Stimulated activated CD4-positive, alpha-beta T cell treated with anti-CD3 and anti-CD28 coated beads, Interleukin-12 subunit alpha, Interleukin-12 subunit beta, amount 100 ng/mL, for 4 hours (primary cell): ENCODE data around the gene ORM1.

ENCODE experiments used
- DNase-seq: peaks from one replicate; pipeline ENCODE4 v3.0.0-alpha.2; 2020

ORM1 gene

DNA sequence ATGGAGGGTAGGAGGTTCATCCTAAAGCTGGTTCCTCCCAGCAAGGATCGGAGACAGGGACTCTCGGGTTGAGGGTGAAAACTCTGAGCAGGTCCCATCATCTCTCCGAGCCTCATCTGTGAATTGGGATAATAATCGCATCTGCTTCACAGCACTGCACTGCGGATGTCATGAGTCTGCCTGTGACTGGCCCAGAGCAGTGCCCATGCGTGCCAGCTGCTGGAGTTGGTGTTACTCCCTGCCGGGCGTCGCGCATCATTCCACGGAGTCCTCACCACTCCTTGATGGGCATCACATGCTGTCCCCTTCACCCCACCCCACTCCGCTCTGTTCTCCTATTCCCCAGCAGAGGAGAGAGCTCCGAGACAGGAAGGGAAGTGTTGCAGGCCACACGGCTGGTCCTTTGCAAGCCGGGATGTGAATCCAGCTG lies 35.1 kb upstream of the ORM1 start:
- no peak for DNase-seq

DNA sequence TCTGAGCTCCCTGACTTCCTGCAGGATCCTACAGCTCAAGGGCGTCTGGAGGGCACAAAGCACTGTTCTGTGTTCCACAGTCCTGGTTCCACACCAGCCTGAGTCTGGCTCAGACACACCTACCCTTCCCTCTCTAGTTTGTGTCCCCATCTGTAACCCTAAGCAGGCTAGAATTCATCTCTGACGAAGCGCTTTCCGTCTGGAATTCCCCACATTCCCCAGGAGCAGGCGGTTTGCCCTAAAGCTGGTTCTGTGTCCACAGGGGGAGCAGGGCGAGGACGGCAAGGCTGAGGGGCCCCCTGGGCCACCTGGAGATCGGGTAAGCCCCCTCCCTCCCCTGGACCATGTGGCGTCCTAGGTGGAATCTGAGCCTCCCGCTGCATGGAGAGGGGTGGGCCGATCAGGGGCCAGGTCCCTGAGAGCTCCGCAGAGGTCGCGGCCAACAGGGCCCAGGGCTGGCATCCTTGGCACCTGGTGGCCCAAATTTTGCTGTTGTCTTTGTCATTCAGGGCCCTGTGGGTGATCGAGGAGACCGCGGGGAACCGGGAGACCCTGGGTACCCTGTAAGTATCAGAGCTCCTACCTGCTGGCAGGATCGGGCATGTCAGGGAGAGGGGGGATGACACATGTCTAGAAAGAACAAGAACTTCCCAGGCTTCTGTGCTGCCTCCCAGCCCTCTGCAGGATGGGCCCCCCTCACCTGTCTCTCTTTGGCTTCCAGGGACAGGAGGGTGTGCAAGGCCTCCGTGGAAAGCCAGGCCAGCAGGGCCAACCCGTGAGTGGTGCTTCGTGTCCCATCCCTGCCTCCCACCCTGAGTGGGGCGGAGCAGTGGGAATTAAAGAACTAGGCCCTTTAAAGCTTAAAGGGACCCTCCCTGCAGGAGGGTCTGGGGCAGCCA lies 34.5 kb upstream of the ORM1 start:
- DNase-seq, result no peak

DNA sequence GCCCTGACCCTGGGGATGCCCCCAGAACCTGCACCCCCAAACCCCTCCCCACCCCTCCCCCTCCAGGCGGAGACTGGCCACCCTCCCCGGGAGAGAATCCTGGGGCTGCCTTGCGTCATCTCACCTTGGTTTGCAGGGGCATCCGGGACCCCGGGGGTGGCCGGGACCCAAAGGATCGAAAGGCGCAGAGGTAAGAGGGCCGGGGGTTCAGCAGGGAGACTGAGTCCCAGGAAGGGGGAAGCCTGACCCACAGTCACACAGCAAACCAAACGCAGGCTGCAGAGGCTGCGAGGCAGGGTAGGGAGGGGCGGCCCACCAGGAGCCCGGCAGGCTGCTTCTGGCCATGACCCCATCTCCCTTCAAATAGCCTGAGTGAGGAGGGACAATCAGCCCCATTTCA lies 33.8 kb upstream of the ORM1 start:
- DNase-seq, result no peak

DNA sequence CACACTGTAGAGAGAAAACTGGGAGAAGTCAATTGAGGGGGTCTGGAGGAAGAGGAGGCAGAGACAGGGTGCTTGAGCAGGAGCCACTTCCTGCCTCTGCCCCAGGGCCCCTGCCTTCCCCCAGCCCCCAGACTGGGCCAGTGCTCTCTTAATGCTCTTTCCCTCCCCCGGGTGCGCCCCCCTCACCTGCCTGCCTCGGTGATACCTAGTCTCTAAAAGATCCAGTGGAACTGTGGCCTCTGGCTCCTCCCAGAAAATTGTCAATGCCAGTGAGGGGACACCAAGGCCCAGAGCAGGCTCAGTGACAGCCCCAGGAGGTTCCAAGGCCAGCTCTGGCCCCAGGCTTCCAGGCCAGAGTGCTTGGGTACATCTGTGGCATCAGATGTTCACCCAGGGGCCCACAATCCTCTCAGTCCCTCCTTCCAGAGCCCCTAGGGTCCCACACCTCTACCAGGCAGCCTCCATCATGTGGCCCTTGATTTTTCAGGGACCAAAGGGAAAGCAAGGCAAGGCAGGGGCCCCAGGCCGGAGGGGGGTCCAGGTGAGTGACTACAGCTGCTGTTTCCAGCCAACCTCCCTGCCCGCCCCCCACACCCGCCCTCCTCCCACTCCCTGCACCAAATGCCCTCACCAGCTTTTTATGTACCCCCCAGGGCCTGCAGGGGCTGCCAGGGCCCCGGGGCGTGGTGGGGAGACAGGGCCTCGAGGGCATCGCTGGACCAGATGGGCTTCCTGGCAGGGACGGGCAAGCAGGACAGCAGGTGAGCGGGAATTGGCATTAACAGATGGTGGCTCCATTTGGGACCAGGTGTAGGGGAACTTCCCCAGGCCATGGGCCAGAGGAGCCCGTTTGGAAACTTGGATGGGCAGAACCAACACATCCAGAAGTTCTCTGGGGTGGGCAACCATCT lies 33.1 kb upstream of the ORM1 start:
- DNase-seq, result no peak

DNA sequence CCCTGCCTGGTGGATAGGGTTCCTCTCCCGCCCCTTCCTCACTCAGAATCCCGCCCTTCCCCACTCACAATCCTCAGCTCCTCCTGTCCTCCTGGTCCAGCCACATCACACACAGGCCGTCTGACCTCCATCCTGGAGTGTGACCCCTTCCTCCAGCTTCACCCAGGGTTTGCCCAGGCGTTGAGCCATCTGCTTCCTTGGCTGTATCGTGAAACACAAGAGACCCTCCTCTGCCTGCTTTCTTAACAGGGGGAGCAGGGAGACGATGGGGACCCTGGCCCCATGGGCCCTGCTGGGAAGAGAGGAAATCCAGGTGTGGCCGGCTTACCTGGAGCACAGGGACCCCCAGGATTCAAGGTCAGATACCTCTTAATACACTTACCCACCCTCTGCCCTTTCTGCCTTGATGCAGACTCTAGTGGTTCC lies 32.3 kb upstream of the ORM1 start:
- DNase-seq, result no peak

DNA sequence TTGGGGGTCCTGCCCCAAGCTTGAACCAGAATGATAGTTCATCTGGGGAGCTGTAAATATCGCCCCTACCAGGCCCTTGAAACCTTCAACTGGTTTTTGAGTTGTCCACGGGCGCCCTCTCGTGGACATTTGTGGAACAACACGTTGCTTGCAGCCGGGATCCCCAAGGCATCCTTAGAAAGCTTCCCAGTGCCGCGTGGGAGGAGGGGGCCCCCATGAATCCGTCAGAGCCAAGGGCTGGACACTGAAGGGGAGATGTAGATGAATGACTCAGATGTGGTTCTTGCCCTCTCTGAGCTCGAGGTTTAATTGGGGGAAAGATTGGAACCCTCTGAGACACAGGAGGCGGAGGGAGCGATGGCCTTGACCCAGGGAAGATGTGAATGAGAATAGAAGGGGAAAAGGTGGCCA lies 31.8 kb upstream of the ORM1 start:
- peak; percentile 67 for DNase-seq

DNA sequence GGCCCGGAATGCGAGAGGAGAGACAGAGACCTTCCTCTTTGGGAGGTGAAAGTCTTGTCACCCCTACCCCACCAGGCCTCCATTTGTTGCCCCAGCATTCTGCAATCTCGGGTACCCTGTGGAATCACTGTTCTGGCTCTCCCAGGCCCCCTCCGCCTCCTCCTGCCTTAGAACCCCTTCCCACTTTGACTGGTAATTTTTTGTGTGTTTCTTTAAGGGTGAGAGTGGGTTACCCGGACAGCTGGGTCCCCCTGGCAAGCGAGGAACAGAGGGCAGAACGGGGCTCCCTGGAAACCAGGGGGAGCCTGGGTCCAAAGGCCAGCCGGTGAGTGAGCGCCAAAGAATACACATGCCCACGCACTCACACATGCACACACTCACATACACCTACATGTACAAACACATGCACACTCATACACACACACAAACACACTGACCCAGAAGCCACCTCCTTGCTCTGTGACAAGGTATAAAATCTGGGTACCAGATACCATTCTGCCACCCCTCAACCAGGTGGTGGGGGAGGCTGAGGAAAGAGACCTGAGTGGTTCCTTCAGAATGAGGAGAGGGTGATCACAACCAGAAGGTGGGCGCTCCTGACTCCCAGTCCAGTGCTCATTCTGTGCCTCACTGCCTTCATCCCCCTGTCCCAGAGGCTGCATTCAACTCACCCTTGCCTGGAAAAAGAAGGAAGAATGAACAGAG lies 30.9 kb upstream of the ORM1 start:
- DNase-seq, result no peak

DNA sequence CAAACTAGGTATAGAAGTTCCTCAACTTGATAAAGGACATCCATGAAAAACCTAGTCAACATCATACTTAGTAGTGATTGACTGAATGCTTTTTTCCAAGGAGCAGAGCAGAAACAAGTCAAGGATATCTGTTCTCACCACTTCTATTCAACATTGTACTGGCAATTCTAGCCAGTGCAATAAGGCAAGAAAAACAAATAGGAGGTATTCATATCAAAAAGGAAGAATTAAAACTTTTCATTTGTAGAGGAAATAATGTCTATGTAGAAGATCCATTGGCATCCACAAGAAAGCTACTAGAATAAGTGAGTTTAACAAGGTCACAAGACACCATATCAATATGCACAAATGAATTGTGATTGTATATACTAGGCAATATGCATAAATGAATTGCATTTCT lies 28.2 kb upstream of the ORM1 start:
- DNase-seq, result no peak

DNA sequence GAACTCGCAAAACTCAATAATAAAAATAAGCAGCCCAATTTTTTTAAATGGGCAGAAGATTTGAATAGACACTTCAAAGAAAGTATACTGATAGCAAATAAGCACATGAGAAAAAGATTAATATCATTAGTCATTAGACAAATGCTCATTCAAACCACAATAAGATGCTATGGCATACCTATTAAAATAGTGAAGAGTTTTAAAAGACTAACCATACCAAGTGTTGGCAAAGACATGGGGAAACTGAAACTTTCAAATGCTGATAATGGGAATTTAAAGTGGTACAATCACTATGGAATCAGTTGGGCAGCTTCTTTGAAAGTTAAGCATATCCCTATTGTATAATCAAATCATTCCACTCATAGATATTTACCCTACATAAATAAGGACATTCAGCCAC lies 26.6 kb upstream of the ORM1 start:
- DNase-seq, result no peak

DNA sequence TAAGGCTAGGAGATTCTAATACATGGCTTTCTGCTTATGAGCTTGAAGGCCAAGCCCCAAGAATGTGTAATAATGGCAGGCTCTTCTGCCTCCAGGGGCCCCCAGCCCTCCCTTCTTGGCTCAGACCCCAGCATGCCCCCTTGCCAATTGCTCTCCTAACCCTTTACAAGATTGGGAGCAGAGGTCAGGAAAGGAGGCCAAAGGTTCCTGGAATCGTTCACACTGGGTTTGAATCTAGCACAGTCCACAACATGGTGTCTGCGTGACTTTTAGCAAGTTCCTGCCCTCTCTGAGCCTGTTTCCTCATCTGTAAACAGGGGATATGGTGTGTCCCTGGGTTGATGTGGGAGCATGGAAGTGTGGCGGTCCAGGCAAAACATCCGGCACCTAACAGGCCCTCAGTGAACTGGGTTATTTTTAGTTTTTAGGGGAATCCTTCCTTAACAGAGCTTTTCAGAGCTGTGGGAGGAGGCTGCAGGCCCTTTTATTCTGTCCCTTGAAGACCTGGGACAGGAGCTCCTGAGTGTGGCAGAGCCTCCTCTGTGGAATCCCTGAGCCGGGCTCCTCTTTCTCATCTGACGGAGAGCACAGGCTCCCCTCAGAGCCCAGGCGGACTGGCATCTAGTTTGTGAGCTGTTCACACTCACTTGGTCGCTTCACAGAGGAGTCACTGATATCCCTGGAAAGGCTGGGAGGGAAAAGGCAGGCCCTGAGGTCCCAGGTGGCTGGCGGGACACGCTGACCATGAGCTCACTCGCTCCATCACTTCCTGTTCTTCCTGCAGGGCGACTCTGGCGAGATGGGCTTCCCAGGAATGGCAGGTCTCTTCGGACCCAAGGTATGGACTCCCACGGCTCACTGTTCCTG lies 23.4 kb upstream of the ORM1 start:
- no peak for DNase-seq

DNA sequence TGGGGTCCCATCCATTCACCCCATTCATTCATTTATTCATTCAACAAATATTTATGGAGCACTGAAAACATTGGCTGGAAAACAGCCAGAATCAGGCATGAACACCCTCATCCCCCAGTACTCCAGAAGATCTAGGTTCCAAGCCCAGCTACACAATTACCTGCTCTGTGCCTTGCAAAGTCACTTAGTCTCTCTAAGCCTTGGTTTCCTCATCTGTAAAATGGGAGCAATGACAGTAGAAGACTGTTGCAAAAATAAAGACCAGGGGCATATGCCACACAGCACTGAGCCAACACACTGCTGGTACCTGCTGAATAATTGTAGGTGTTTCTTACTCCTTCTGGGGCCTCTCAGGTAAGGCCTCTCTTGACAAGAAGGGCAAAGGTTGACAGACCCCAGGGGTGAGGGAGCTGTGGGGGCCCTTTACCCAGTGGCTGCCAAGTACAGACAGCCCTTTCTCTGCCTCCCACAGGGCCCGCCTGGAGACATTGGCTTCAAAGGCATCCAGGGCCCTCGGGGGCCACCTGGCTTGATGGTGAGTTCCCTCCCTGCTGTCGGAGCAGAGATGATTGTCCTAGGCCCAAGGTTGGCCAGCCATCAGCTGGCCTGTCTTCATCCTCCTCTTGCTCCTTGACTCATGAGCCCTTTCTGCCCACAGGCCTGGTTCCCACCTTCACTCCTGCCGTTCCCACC lies 22.6 kb upstream of the ORM1 start:
- no peak for DNase-seq

DNA sequence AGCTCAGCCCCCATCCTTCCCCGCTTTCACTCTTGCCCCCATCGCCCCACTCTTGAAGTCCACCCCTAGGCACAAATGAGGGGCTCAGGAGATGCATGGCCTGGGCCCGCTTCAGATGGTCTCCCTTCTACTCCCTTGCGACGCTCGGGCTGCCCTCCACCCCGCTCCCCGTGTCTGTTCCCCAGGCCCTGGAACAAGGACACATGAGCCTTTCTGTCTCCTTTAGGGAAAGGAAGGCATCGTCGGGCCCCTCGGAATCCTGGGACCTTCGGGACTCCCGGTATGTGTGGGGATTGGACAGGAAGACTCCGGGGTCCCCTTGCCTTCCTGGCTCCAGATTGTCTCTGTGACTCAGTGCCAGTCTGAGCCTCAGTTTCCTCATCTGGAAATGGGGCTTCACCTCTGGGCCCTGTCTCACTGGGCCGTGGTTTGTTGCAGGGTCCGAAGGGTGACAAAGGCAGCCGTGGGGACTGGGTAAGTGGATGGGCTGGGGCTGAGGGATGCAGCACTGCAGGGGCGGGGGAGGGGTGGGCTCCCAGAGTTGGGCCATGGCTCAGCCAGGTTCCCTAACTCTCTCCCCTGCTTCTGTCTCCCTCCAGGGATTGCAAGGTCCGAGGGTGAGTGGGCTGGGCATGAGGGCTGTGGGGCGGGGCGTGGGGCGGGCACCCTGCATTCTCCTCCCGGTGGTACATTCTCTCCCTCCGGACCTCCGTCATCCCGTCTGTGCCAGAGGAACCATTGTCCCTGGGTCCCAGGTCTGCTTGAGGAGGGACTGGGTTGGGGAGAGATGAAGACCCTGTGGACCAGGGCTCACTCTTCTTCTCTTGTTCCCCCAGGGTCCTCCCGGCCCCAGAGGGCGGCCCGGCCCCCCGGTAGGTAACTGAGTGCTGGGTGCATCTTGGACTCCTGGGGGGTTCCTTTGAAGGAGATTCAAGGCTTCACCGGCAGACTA lies 21.8 kb upstream of the ORM1 start:
- DNase-seq, result no peak

DNA sequence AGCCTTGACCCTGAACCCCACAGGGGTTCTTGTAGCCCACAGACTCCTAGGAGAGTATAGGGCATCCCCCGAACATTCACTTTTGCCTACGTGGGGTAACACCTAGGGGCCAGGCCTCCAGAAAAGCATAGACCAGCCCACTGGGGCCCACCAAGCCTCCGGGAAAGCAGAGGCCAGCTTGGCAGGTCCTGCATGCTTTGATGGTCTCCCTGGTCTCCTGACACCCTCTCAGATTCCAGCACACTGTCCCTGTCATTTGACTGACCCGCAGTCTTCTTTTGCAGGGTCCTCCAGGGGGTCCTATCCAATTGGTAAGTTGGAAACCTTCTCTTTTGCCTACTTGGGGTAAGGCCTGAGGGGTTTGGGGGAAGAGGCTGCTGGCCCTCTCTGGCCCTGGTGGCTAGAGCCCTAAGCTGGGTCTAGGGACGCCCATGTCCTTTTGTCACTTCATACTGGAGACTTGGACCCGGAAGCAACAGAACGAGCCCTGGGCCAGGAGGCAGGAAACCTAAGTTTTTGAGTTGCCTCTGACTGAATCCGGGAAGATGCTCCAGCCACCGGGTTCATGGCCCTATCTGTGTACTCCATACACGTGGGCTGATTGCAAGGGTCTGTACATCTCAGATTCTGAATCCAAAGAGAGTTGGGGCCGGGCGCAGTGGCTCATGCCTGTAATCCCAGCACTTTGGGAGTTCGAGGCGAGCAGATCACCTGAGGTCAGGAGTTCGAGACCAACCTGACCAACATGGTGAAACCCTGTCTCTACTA lies 20.9 kb upstream of the ORM1 start:
- DNase-seq, result no peak

DNA sequence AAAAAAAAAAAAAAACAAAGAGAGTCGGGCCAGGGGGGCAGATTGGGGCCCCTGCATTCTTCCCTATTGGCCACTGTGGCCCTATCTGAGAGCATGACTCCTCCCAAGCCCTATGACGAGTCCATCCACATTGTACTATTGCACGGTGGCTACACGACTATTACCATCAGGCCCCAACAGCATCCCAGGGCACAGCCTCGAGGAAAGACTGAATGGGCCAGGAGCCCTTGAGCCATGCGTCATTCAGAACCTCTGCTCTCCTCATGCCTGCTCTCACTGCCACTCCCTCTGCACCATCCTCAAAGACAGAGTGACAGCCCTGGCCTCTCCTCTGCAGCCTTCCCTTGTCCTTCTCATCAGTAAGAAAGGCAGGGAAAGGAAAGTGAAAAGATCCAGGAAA lies 20.2 kb upstream of the ORM1 start:
- DNase-seq, result no peak

DNA sequence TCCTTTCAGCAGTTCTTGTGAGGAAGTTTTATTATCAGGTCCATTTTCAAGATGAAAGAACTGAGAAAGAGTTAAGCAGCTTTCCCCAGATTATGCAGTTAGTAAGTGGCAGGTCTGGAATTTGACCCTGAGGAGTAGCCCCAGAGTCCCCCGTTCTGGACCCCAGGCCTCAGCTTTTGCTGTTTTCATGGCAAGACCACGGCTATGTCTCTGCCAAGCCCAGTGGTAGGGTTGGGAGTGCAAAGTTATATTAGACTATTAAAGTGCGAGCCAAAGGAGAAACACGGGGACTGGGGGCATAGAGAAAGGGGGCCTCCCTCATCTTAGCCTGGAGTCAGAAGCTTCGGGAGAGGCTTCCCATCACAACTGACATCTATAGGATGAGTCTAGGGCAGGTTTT lies 19.3 kb upstream of the ORM1 start:
- DNase-seq, result no peak

DNA sequence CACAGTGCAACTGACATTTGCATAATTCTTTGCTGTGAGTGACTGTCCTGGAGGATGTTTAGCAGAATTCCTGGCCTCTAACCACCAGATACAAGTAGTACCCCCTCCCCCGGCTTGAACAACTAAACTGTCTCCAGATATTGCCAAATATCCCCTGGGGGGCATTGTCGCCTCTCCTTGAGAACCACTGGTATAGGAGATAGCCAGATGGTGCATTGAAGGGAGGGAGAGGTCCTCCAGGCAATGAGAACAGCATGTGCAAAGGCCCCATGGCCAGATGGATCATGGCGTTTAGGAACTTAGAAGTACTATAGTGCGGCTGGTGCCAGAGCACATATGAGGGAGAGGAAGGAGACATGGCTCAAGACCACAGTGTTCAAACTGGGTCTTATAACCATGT lies 18.9 kb upstream of the ORM1 start:
- DNase-seq, result no peak

DNA sequence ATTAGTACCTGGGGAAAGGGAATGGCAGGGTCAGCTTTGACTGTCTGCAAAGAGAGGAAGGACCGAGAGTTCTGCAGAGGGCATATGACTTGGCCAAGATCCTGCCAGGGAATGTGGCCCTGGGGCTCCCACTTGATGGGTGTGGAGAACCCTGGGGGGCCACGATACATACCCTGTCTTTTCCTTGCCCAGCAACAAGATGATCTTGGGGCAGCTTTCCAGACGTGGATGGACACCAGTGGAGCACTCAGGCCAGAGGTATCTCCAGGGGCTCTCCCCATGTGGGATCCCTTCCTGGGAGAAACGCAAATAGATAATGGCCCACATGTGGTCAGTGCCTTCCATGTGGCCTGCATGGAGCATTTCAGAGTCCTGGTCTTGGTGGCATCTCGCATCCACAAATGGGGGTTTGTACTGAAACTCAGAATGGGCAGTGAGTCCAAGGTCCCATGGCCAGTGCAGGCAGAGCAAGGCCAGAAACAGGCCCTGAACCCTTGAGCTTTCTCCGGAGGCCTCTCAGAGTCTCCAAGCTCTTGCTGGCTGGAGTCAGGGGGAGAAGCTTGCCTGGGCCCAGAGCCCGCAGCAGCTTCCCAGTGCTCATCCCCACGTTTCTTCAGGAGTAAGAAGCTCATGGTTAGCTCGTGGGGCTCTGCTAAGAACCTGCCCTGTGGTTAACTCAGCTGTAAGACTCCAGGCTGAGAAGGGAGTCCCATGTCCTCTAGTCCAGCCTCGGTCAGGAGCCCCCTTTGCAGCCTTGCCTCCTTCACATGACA lies 18.3 kb upstream of the ORM1 start:
- no peak for DNase-seq

DNA sequence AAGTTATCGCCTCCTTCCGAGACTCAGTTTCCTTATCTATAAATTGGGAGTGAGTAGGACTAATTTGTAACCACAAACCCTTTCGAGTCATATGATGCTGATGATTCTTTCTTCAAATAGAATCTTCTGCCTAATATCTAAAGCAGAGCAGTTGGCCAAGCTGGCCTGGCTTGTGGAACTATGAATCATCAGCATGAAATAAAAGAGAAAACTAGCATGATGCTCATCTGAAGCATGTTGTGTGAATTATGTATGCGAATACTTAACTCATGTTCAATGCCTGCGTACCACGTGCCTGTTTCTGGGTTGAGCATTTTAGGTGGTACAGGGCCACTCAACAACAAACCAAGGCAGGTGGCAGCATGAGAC lies 15.0 kb upstream of the ORM1 start:
- DNase-seq, result no peak
